HG03175 (cell line): ENCODE results near the gene AQP7.
"Not testable (repeated sequence)": the region's sequence is repeated elsewhere in the genome, so short reads cannot be mapped to it uniquely, and the experiment has no call there.

ENCODE experiments used
- ATAC-seq: cut with Tn5 transposase; IDR thresholded peaks from one replicate; pipeline ENCODE4 v1.9.1; 2021; ENCODE audit warnings: mild to moderate bottlenecking, moderate library complexity; ENCODE audit not compliant: unreplicated experiment

AQP7 gene

DNA sequence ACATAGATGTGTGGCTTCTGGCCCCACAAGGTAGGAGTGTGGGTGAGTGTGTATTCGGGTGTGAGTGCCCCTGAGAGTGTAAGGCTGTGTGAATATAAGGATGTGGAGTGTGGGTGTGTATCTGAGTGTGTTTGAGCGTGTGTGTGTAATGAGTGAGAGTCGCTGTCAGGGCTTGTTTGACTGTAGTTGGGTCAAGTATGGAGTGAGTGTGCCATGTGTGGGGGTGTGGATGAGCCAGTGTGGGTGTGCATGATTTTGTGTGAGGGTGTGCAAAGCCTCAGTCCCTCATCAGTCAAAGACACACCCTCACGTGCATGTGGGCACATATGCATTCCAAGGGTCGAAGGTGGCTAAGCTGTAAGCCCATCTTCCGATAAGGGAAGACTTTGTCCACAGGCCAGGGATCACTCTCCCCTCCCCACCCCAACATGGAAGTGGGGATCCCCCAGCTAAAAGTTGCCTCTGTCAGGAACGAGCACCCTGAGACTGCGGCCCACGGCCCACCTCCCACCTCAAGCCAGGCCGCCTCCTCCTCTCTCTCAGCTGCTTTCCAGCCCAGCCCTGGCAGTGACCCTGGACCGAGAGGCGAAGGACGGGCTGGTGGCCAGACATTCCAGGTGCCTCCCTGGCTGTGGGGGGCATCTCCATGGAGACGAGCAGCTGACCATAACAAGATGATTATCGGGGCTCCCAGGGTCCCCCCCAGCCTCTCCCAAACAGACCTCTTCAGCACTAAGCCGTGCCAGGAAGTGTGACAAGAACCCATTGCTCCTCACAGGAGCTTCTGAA lies 32.1 kb upstream of the AQP7 start:
- no peak for ATAC-seq

DNA sequence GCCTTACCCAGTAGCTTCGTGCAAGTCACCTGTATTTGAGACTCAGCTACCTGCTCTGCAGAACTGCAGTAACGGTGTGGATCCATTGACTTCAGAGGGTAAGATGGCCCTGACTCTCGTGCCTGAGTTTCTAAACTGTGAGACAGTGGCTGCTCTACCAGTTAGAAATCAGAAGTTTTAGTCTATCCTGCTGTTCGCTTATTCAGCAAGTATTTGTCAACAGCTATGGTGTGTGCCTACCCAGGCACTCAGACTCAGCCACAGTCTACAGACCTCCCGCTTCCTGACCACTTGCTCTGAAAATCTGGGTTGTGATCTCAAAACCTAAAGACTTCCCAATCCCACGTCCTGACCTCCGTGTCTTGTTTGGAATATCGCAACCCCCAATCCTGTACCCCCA lies 31.5 kb upstream of the AQP7 start:
- ATAC-seq, result no peak

DNA sequence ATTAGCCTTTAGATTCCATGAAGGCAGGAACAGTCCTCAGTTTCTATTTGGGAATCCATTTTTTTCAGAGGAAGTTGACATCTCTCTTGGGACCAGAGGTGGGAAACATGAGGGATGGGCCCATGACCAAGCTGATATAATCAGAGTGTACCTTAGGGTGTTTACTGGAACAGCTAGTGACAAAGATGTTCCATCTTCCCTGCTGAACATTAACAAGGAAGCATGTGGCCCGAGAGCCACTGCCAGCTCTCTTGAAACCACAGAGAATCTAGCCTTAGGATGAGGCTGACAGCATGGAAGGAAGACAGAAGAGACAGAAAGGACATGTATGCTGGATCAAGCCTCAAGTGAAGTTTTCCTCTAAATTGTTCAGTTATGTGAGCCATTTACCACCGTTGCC lies 29.1 kb upstream of the AQP7 start:
- no peak for ATAC-seq

- no peak for ATAC-seq
Observed at GRCh38 chr9:33430942-33431341, 28.6 kb upstream of the AQP7 start.

- no peak for ATAC-seq
Observed at GRCh38 chr9:33429256-33429985, 27.1 kb upstream of the AQP7 start.

- no peak for ATAC-seq
Observed at GRCh38 chr9:33426843-33427293, 24.5 kb upstream of the AQP7 start.

- ATAC-seq, result no peak
Observed at GRCh38 chr9:33425128-33425533, 22.8 kb upstream of the AQP7 start.

DNA sequence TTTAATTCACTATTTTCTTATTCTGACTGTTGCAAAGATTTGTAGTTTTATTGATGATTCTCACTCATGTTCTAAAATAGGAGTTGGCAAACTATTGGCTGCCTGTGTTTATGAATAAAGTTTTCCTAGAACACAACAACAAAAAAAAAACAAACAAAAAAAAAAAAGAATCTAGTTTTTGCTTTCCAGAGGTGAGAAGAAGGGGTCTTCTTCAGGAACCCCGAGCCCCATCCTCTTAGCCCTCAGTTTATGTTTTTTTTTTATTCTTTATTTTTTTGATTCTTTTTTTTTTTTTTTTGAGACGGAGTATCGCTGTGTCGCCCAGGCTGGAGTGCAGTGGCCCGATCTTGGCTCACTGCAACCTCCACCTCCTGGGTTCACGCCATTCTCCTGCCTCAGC lies 22.1 kb upstream of the AQP7 start:
- ATAC-seq, result not testable (repeated sequence)

DNA sequence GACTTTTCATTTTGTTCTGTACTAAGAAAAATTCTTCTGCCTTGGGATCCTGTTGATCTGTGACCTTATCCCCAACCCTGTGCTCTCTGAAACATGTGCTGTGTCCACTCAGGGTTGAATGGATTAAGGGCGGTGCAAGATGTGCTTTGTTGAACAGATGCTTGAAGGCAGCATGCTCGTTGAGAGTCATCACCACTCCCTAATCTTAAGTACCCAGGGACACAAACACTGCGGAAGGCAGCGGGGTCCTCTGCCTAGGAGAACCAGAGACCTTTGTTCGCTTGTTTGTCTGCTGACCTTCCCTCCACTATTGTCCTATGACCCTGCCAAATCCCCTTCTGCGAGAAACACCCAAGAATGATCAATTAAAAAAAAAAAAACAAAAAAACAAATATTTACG lies 21.7 kb upstream of the AQP7 start:
- not testable (repeated sequence) for ATAC-seq

GRCh38 chr9:33419708-33420303 lies 17.4 kb upstream of the AQP7 start:
- no peak for ATAC-seq

DNA sequence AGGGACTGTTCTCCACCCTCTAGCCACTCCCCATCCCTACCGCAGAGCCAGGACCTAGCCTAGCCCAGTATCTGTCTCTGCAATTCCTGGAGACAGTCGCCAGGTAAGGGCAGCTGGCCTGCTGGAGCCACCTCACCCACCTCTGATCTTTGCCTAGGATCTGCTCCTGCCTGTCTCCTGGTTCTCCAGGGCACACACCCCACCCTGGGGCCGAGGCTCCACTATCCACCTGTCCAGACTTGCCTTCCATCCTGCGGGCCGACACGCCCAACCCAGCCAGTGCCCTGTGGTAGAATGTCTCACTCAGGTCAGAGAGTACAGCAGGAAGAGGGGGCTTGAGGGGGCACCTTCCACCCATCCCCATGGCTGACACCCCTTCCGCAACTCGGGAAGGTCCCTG lies 15.7 kb upstream of the AQP7 start:
- no peak for ATAC-seq

DNA sequence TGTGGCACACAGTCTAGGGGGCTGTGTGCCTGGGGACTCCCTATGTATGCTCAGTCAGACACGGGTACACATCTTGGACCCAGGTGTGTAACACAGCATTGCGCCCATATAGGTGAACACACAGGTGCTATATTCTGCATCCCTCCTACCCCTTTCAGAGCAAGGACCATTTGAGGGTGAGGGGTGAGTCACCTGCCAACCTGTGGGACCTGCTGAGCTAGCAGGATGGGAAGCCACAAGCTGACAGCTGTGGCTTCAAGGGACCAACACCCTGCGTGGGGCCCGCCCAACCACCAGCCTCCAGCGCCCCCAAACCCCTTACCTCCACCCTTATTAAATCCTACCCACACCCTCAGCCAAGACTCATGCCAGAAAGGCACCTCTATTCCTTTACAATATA lies 14.6 kb upstream of the AQP7 start:
- ATAC-seq, result no peak

DNA sequence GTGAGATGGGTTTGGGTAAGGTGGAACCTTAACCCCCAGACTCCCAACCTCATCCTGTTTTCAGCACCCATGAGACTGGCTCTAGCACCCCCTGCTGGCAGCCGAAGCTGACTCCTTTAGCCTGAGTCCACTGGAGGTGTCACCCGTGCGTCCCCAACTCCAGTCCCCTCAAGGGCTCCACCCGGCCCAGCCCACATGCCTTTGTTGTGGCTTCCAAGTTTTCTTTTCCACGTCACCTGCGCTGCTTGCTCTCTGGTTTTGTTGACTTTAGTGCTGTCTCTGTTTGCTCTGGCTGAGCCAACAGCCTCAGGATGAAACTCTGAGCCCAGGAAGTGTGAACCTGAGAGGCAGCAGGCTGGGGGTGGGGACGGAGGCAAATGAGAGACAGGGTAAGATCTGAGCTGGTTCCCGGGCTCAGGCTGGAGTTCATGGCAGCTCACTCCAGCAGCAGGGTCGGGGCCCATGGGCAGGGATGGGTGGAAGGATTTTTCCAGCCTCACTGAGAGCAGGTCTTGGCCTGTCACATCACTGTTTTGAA lies 13.2 kb upstream of the AQP7 start:
- ATAC-seq, result no peak

- ATAC-seq, result no peak
Observed at GRCh38 chr9:33414889-33415500, 12.6 kb upstream of the AQP7 start.

- no peak for ATAC-seq
Observed at GRCh38 chr9:33414268-33414667, 11.9 kb upstream of the AQP7 start.

GRCh38 chr9:33408087-33408486 lies 5.7 kb upstream of the AQP7 start:
- ATAC-seq, result no peak

- ATAC-seq, result no peak
Observed at GRCh38 chr9:33407061-33407460, 4.7 kb upstream of the AQP7 start.

DNA sequence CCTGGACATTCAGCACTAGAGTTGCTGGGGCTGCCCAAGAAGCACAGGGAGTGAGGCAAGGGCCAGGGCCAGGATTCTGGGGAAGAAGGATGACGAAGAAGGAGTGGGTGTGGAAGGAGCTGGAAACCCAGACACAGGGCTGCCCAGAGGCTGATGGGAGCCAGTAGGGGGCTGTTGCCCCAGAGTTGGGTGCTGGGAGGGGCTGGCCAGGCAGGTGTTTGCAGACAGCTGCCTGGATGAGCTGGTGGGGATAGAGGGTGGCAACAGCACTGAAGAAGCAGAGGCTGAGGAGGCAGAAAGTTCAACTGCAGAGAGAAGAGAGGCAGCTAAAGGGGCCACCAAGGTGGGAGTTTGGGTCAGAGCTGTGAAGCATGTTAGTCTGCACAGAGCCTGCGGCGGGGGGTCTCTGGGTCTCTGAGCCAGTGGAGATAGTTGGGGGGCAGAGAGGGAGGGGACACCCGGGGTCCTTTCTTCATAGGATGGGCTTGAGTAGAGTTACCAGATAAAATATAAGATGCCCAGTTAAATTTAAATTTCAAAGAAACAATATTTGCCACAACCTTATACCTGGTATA lies 2.5 kb upstream of the AQP7 start:
- no peak for ATAC-seq

DNA sequence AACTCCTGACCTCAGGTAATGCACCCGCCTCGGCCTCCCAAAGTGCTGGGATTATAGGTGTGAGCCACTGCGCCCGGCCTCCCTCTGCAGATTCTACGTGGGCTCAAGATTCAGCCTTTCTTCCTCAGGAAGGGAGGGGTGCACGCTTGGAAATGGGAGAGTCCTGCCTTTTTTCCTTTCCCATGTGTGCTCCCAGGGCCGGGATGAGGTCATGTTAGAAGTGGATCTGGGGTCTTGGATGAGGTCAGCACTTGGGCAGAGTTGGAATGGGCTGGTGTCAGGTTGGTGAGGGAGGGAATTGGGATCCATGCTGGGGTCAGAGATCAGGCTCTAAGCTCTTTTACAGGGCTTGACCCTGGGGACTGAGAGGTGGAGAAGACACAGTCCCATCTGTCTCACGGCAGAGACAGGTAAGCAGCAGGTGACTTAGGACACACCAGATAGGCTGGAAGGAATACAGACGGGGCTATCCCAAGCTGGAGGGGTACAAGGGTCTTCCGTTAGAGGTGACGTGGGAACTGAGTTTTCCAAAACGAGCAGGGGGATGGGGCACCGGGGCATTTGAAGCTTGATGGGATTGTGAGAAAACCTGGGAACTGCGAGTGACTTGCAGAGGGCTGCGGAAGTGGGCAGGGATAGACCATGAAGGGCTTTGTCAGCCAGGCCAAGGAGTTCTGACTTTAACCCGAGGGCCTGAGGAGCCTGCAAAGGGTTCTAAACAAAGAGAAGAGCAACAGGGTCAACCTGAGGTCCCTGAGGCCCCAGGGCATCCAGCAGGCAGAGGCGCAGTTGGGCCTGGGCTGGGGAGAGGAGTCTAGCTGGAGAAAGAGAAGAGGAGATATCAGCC lies 1.8 kb upstream of the AQP7 start:
- no peak for ATAC-seq

- not testable (repeated sequence) for ATAC-seq
Observed at GRCh38 chr9:33401809-33402208, 559 bp downstream of the AQP7 start.
